HepG2 (cell line): ENCODE results near the gene SEPHS2. TPM values are rescaled to one million over a fixed set of nuclear protein-coding genes. Genes with fewer than 3 reads are reported as not detected.

Experiments used
- CC2D1A ChIP-seq: sonication (generic); formaldehyde crosslinking; IDR thresholded peaks from 2 replicates; pipeline ENCODE4 v1.8.1; 2023; ENCODE audit warnings: mild to moderate bottlenecking, missing genetic modification reagents
- CREB1 ChIP-seq, 2 experiments: fragments of 450-650 bp in 1 of 2; IDR thresholded peaks; 2 replicates each; pipeline ENCODE4 v1.6.1; 2016 to 2017; ENCODE audit warnings: control low read depth in 1 of 2, mild to moderate bottlenecking in 1 of 2, missing compliant biosample characterization in 1 of 2, missing genetic modification characterization in 1 of 2
- DPF2 ChIP-seq: sonication (generic); formaldehyde crosslinking; IDR thresholded peaks from 2 replicates; pipeline ENCODE4 v1.4.0; 2020; ENCODE audit warnings: mild to moderate bottlenecking, low read depth, missing genetic modification reagents, borderline replicate concordance
- HES4 ChIP-seq: sonication (generic); formaldehyde crosslinking; IDR thresholded peaks from 2 replicates; pipeline ENCODE4 v1.9.0; 2021; ENCODE audit warnings: mild to moderate bottlenecking, missing genetic modification reagents, borderline replicate concordance
- KMT2A ChIP-seq: sonication (generic); formaldehyde crosslinking; IDR thresholded peaks from 2 replicates; pipeline ENCODE4 v1.4.0; 2020; ENCODE audit warnings: missing genetic modification reagents
- MBD4 ChIP-seq: IDR thresholded peaks from 2 replicates; pipeline ENCODE4 v1.6.1; 2012; ENCODE audit warnings: low read length, inconsistent platforms, borderline replicate concordance
- RELA ChIP-seq: sonication (generic); formaldehyde crosslinking; IDR thresholded peaks from 2 replicates; pipeline ENCODE4 v1.4.0; 2020; ENCODE audit warnings: missing genetic modification reagents
- SIX1 ChIP-seq: sonication (generic); formaldehyde crosslinking; IDR thresholded peaks from 2 replicates; pipeline ENCODE4 v1.4.0; 2020; ENCODE audit warnings: missing genetic modification reagents, borderline replicate concordance
- TBX3 ChIP-seq: fragments of 450-650 bp; IDR thresholded peaks from 2 replicates; pipeline ENCODE4 v1.6.1; 2017; ENCODE audit warnings: antibody characterized with exemption, mild to moderate bottlenecking, inconsistent platforms, borderline replicate concordance
- TEAD2 ChIP-seq: sonication (generic); formaldehyde crosslinking; IDR thresholded peaks from 2 replicates; pipeline ENCODE4 v1.9.0; 2021; ENCODE audit warnings: missing genetic modification reagents
- TEF ChIP-seq: sonication (generic); formaldehyde crosslinking; IDR thresholded peaks from 2 replicates; pipeline ENCODE4 v1.5.0; 2020; ENCODE audit warnings: missing genetic modification reagents
- YEATS4 ChIP-seq: sonication (generic); formaldehyde crosslinking; IDR thresholded peaks from 2 replicates; pipeline ENCODE4 v1.4.0; 2020; ENCODE audit warnings: missing genetic modification reagents, borderline replicate concordance
- ZFP91 ChIP-seq: sonication (generic); formaldehyde crosslinking; IDR thresholded peaks from 2 replicates; pipeline ENCODE4 v1.9.0; 2022; ENCODE audit warnings: missing genetic modification reagents, mild to moderate bottlenecking, borderline replicate concordance
- ZNF274 ChIP-seq: sonication (generic); formaldehyde crosslinking; IDR thresholded peaks from 2 replicates; pipeline ENCODE4 v1.5.1; 2020; ENCODE audit warnings: mild to moderate bottlenecking, missing genetic modification reagents
- ZNF276 ChIP-seq: sonication (generic); formaldehyde crosslinking; IDR thresholded peaks from 2 replicates; pipeline ENCODE4 v1.4.0; 2020; ENCODE audit warnings: mild to moderate bottlenecking, low read depth, missing genetic modification reagents
- polyA plus RNA-seq, 8 experiments: library from polyadenylated mRNA; depleted of rRNA in 3 of 8; stranded (reverse) in 7 of 8; unstranded in 1 of 8; fragments of >200 nt; fragmentation: Illumina TruSeq in 4 of 8; extraction: Trizol in 4 of 8; gene quantifications; 2 replicates each; pipeline versions ENCODE4 v1.2.1 to v1.2.3, GENCODE V29; 2011 to 2016; ENCODE audit warnings: low read depth in 4 of 8, missing spikeins in 1 of 8, mixed read lengths in 1 of 8; ENCODE audit not compliant: insufficient read depth in 1 of 8
- total RNA-seq, 5 experiments: library from RNA; depleted of rRNA; stranded (reverse); fragments of >200 nt; fragmentation: Illumina TruSeq; extraction: Trizol; gene quantifications; 2 replicates each; pipeline ENCODE4 v1.2.3, GENCODE V29; 2016; ENCODE audit warnings: low read depth in 1 of 5
- TF ChIP-seq, protein P1 (sequence below): IDR thresholded peaks from 2 replicates; pipeline ENCODE4 v1.6.1; 2018; ENCODE audit warnings: missing genetic modification reagents, mild to moderate bottlenecking, missing compliant biosample characterization
- TF ChIP-seq, protein P2 (sequence below): IDR thresholded peaks from 2 replicates; pipeline ENCODE4 v1.6.1; 2012; ENCODE audit warnings: inconsistent platforms
- TF ChIP-seq, protein P3 (sequence below): sonication (generic); formaldehyde crosslinking; IDR thresholded peaks from 2 replicates; pipeline ENCODE4 v1.4.0; 2020; ENCODE audit warnings: missing genetic modification reagents

SEPHS2 gene
- total and polyA plus RNA-seq, 2 of the 13 experiments (the other 11 are each of a cell fraction or from before 2014, with no cell fraction given) = 20.7 to 127 TPM

- TF ChIP-seq, protein P1, sequence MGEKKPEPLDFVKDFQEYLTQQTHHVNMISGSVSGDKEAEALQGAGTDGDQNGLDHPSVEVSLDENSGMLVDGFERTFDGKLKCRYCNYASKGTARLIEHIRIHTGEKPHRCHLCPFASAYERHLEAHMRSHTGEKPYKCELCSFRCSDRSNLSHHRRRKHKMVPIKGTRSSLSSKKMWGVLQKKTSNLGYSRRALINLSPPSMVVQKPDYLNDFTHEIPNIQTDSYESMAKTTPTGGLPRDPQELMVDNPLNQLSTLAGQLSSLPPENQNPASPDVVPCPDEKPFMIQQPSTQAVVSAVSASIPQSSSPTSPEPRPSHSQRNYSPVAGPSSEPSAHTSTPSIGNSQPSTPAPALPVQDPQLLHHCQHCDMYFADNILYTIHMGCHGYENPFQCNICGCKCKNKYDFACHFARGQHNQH = peak; percentile 93
- TF ChIP-seq TBX3 = no peak
- no peak for TF ChIP-seq MBD4
- TF ChIP-seq YEATS4 (CRISPR knock-in tag) = peak; percentile 91
- TF ChIP-seq, protein P2, sequence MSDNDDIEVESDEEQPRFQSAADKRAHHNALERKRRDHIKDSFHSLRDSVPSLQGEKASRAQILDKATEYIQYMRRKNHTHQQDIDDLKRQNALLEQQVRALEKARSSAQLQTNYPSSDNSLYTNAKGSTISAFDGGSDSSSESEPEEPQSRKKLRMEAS = peak; percentile 94
- peak; percentile 87; the same call in 1 of the 2 replicates for TF ChIP-seq ZFP91
- TF ChIP-seq CC2D1A (CRISPR knock-in tag) = no peak; the same call in 1 of the 2 replicates
- TF ChIP-seq ZNF274 (CRISPR knock-in tag) = peak; percentile 81
- TF ChIP-seq HES4 = peak; percentile 82; the same call in 1 of the 2 replicates
- peak; percentile 27; the same call in 1 of the 2 replicates for TF ChIP-seq DPF2 (CRISPR knock-in tag)
- no peak; the same call in none of the 2 replicates for TF ChIP-seq ZNF276 (CRISPR knock-in tag)
- no peak for TF ChIP-seq SIX1 (CRISPR knock-in tag)
- TF ChIP-seq TEF = no peak
- TF ChIP-seq, protein P3, sequence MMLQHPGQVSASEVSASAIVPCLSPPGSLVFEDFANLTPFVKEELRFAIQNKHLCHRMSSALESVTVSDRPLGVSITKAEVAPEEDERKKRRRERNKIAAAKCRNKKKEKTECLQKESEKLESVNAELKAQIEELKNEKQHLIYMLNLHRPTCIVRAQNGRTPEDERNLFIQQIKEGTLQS = 0 out of 2 replicates have a peak, but pooled peaks have one; percentile 25
- TF ChIP-seq KMT2A (CRISPR knock-in tag) = 0 out of 2 replicates have a peak, but pooled peaks have one; percentile 73
- peak; percentile 80 for TF ChIP-seq CREB1 (IDR thresholded peaks at IDR 0.05)
- TF ChIP-seq CREB1 (CRISPR knock-in tag; IDR thresholded peaks at IDR 0.05) = peak; percentile 93
- TF ChIP-seq TEAD2 = 0 out of 2 replicates have a peak, but pooled peaks have one; percentile 68
- peak; percentile 50; the same call in 1 of the 2 replicates for TF ChIP-seq RELA (CRISPR knock-in tag)
These were observed 15.8 kb downstream of the SEPHS2 start, which contains the start of gene DCTPP1 (continued) for GRCh38 chr16:30429678-30430427.
